ENCODE results near the gene CTNNBIP1.
"Not testable (repeated sequence)": the region's sequence is repeated elsewhere in the genome, so short reads cannot be mapped to it uniquely, and the experiment has no call there.

The CTNNBIP1 gene, protein sequence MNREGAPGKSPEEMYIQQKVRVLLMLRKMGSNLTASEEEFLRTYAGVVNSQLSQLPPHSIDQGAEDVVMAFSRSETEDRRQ

GRCh38 chr1:9910076-9910422 lies at the start of gene CTNNBIP1:
Gene CTNNBIP1 (minus strand): TSS chr1:9910269. CDS start chr1:9872064, 38,205 bp downstream.
- DNase-seq, result no peak

DNA sequence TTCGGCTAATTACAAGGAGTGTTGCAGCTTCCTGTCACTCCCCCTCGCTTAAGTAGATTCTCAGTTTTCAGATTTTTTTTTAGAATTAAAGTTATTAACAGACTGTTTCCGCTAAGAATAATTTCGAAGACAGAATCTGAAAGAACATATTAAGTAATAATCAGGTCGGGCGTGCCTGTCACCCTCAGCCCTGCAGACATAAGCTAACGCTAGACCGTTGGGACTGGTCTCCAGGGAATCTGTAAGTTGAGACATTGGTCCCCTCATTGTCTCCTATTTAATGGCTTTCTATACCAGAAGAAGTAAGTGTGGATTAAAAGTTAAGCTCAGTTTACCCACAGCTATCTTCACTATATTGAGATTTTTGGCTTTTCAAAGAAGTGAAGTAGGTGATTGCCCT lies 47.7 kb upstream of the CTNNBIP1 start:
- DNase-seq, result no peak

DNA sequence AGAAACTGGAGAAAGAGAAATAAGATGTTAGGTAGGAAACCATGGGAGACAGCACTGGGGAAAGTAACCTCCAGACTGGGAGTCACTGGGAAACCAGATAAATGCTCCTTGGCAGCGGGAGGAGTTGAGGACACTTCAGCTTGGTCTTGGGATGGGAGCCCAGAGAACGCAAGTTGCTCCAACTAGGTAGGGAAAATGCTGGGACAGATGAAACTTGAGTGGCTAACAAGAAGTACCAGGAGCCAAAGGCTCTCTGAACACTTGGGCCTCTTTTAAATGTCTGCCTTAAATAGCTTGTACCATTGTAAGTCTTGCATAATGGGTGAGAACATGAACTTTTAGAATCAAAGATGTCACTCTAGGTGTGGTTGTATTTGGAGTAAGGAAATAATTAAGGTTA lies 36.2 kb upstream of the CTNNBIP1 start:
- no peak for DNase-seq

GRCh38 chr1:9942939-9943788 lies 33.1 kb upstream of the CTNNBIP1 start, which contains the start of the genes LZIC and NMNAT1:
Gene LZIC (minus strand): TSS chr1:9943391. CDS start chr1:9936619, 6,772 bp downstream.
Gene NMNAT1 (plus strand): TSS chr1:9943475. CDS start chr1:9972074, 28,599 bp downstream.
- peak; percentile 92 for DNase-seq

DNA sequence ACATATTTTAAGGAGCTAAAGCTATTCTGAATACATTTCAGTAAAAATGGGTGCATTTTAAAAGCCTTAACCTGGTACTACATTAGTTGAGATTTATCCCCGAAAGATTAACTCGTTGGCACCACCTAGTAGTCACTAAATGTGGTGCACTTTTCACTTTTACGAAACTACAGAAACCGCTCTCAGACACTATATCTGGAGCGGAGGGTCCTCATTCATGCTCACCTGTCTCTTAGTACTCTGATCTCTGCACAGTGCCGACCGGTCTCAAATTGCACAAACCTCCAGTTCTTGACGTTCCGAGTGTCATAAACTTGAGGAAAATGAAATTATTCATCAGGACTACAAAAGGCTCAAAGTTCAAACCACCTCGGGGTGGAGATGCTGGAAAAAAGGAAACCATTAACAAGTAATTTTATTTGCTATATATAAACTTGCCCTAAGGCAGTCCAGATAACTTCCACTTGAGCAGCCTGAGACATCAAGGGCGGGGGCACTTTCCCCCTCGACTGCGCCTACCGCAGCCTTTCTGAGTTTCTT lies 32.4 kb upstream of the CTNNBIP1 start:
- DNase-seq, result peak; percentile 53

GRCh38 chr1:9929431-9930385 lies 19.6 kb upstream of the CTNNBIP1 start:
- no peak for DNase-seq

GRCh38 chr1:9927259-9927658 lies 17.2 kb upstream of the CTNNBIP1 start:
- no peak for DNase-seq

GRCh38 chr1:9922342-9922741 lies 12.3 kb upstream of the CTNNBIP1 start:
- no peak for DNase-seq

GRCh38 chr1:9920606-9921005 lies 10.5 kb upstream of the CTNNBIP1 start:
- DNase-seq, result no peak

- DNase-seq, result no peak
Observed at GRCh38 chr1:9917901-9918300, 7.8 kb upstream of the CTNNBIP1 start.

DNA sequence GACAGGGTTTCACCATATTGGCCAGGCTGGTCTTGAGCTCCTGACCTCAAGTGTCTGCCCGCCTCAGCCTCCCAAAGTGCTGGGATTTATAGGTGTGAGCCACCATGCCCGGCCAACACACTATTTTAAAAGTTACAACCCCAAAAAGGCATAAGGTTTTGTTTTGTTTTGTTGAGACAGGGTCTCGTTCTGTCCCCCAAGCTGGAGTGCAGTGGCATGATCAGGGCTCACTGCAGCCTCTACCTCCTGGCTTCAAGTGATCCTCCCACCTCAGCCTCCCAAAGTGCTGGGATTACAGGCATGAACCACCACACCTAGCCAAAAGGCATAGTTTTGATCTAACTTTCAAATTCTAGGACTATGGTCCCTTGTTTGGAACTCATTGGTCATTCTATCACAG lies 7.4 kb upstream of the CTNNBIP1 start:
- not testable (repeated sequence) for DNase-seq

- no peak for DNase-seq
Observed at GRCh38 chr1:9916452-9916851, 6.4 kb upstream of the CTNNBIP1 start.

- DNase-seq, result no peak
Observed at GRCh38 chr1:9914610-9914937, 4.5 kb upstream of the CTNNBIP1 start.

DNA sequence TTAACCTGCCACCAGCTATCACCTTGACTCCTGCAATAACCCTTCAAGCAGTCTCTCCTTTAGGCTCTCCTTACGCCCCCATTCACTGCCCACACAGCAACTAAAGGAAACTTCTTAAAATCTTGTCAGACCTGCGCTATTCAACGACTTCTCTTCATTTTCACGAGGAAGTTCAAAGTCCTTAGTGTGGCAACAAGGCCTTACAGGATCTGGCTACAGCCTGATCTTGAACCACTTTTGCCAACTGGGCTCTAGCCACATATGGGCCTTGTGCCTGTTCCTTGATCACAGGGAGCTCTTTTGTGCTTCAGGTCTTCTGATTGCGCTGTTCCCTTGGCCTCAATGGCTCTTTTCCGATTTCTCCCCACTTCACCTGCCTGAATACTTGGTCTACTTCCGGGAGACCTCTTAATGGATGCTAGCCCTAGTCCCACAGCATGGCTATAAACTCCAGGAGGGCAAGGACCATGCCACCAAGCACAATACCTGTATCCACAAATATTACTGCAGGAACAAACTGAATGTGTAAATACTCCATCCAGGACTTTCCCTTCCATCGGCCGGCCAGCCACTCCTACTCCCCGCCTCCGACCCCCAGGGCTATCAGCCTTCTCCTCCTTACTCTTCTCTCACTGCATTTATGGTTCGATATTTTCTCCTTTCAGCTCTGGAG lies 2.3 kb upstream of the CTNNBIP1 start:
- DNase-seq, result no peak

GRCh38 chr1:9910423-9911178 lies 532 bp upstream of the CTNNBIP1 start:
- peak; percentile 100 for DNase-seq

DNA sequence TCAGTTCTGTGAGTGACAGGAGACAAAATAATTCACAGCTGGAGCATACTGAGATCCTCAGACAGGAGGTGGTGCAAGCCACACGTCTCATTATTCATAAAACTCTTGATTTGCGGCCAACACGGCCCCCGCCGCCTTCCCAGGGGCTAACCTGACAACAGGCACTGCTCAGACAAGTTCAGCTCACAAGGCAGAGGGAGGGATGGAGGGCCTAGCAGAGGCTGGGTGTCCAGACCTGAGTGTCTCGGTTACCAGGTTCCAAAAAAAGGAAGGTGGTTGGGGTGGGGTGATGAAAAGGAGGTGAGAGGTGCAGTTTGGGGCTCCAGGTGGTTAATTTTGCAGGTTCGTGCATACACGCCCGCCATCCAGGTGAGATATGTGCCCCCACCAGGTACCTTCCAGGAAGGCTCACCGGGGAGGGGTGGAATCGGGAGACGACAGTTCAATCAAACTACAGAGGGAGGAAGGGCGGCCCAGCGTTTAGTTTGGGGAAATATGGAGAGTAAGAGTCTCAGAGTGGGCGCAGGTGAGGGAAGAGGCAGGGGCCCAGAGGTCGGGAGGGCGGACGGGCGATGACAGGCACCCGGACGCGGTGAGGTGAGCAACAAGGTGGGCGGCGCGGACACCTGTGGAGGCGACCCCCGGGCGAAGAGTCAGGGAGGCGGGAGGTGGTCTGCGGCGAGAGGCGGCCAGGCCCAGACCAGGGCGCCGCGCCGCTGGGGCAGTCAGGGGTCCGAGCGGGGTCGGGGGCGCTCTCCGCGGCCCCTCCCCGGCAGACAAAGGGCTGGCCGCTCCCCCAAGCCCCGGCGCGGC lies 629 bp downstream of the CTNNBIP1 start:
- peak; percentile 9 for DNase-seq

DNA sequence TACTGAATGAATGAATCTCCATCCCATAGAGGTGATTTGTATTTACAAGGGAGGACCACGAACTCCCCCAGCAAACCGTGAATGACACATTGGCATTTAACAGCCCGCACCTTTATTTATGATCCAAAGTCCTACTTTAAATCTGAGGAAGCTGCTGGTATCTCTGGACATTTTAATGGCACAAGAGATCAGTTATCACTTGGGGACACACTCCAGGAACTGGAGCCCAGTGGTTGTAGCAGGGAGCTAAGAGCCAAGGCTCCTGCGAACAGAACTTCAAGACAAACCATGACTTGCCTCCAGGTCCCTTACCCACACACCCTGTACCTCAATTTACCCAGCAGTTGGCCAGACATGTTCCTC lies 1.2 kb downstream of the CTNNBIP1 start:
- DNase-seq, result no peak

DNA sequence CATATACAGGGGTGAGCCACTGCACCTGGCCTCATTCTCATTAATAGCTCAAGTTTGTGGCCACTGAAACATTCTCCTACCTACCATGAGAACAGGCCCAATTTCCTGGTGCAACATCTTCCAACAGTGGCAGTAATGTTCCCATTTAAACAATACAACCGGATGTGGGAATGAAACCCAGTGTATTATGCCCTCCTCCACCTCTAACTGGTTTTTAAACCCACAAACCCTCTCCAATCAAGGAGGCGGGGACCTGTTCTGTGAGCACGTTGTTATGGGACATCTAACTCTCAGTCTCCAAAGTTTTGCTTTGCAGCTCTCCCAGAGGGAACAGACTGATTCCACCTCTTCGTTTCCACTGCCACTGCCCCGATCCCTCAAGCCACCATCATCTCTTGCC lies 2.6 kb downstream of the CTNNBIP1 start:
- DNase-seq, result no peak

DNA sequence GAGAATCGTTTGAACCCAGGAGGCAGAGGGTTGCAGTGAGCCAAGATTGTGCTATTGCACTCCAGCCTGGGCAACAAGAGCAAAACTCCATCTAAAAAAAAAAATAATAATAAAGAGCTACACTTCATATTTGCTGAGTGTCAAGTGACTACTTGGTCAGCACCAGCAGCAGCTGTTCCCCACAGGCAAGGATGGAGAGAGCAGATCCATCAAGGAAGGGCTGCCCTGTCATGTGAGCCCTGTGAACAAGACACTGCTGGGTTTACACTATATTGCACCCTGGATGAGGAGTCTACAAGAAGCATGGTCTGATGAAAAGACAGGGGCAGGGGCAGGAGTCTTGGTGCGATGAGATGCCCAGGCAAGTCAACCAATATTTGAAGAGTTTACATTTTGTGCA lies 3.6 kb downstream of the CTNNBIP1 start:
- no peak for DNase-seq

GRCh38 chr1:9905010-9905409 lies 5.1 kb downstream of the CTNNBIP1 start:
- no peak for DNase-seq

DNA sequence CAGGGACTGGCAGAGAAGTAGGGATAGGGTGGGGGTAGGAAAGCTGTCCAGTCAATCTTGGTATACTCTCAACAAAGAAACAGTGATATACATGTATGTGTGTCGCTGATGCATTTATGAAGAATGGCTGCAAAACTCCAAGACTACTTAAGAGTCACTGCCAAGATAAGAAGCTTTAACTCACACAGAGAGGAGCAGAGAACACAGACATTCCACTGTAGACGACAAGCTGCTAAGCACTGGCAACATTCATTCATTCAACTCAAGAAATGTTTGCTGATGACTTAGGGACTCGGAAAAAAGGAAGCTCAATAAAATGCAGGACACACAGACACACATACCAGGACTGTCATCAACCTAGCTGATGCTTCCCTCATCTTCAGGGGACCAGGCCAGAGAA lies 5.5 kb downstream of the CTNNBIP1 start:
- DNase-seq, result no peak

All from CD4-positive, alpha-beta T cell treated with Interleukin-21 for 1 hour (primary cell).